Effector memory CD4-positive, alpha-beta T cell (primary cell): ENCODE data around the gene ANKRD28.

Experiments used
- DNase-seq, 3 donors: peaks; one replicate each; pipeline ENCODE4 v3.0.0-alpha.2; 2020
- H3K27ac ChIP-seq: 2 replicates; pipeline ENCODE4 v1.7.0; 2013; ENCODE audit warnings: mild to moderate bottlenecking, low read length, moderate library complexity; ENCODE audit not compliant: insufficient read depth, poor library complexity, severe bottlenecking
- H3K27me3 ChIP-seq: replicated peaks from 2 replicates; pipeline ENCODE4 v1.7.0; 2013; ENCODE audit warnings: mild to moderate bottlenecking, low read length; ENCODE audit not compliant: insufficient read depth, control insufficient read depth, poor library complexity, severe bottlenecking
- H3K36me3 ChIP-seq: 2 replicates; pipeline ENCODE4 v1.7.0; 2013; ENCODE audit warnings: mild to moderate bottlenecking, low read length, moderate library complexity; ENCODE audit not compliant: control insufficient read depth, insufficient read depth
- H3K4me1 ChIP-seq: 2 replicates; pipeline ENCODE4 v1.7.0; 2013; ENCODE audit warnings: low read length, mild to moderate bottlenecking; ENCODE audit not compliant: control insufficient read depth, insufficient read depth, poor library complexity, severe bottlenecking
- H3K4me3 ChIP-seq: 2 replicates; pipeline ENCODE4 v1.7.0; 2013; ENCODE audit warnings: low read length, low read depth, mild to moderate bottlenecking; ENCODE audit not compliant: insufficient read depth, poor library complexity, severe bottlenecking
- H3K9me3 ChIP-seq: 2 replicates; pipeline ENCODE4 v1.7.0; 2013; ENCODE audit warnings: mild to moderate bottlenecking, low read length, moderate library complexity; ENCODE audit not compliant: control insufficient read depth

The ANKRD28 gene

GRCh38 chr3:15660055-15660935, 137.5 kb downstream of the ANKRD28 start:
- no peak overlapping the region for H3K4me3 ChIP-seq
- no peaks in the 10 kb centered on the region for H3K27me3 ChIP-seq
- no peak overlapping the region for H3K27ac ChIP-seq
- peaks cover 19% of the 10 kb centered on the region for H3K9me3 ChIP-seq
- no peaks in the 10 kb centered on the region for H3K36me3 ChIP-seq
- no peak for DNase-seq
- H3K4me1 ChIP-seq = peaks cover 11% of the 10 kb centered on the region

- Histone ChIP-seq H3K27me3 (no peaks in the 10 kb centered on the region), H3K4me1 (peaks cover 11% of the 10 kb centered on the region), H3K36me3 (no peaks in the 10 kb centered on the region), H3K9me3 (peaks cover 19% of the 10 kb centered on the region), H3K27ac (no peak overlapping the region), H3K4me3 (no peak overlapping the region)
- DNase-seq = no peak
These were observed 138.4 kb downstream of the ANKRD28 start for GRCh38 chr3:15659254-15659975.

GRCh38 chr3:15657016-15657415, 140.8 kb downstream of the ANKRD28 start:
- Histone ChIP-seq H3K36me3 (no peaks in the 10 kb centered on the region), H3K27ac (no peak overlapping the region), H3K27me3 (no peaks in the 10 kb centered on the region), H3K9me3 (peaks cover 19% of the 10 kb centered on the region), H3K4me1 (peaks cover 11% of the 10 kb centered on the region), H3K4me3 (no peak overlapping the region)
- no peak for DNase-seq

- DNase-seq = no peak
These were observed 141.4 kb downstream of the ANKRD28 start for GRCh38 chr3:15656342-15656741.

GRCh38 chr3:15654891-15655290, 142.9 kb downstream of the ANKRD28 start:
- no peak for DNase-seq
- Histone ChIP-seq H3K27me3 (no peaks in the 10 kb centered on the region), H3K27ac (no peak overlapping the region), H3K4me3 (no peak overlapping the region), H3K9me3 (peaks cover 19% of the 10 kb centered on the region), H3K4me1 (peaks cover 9% of the 10 kb centered on the region), H3K36me3 (no peaks in the 10 kb centered on the region)

More at GRCh38 chr3:15656342-15656741, 141.4 kb downstream of the ANKRD28 start:
- no peak overlapping the region for H3K27ac ChIP-seq
- no peaks in the 10 kb centered on the region for H3K36me3 ChIP-seq
- peaks cover 11% of the 10 kb centered on the region for H3K4me1 ChIP-seq
- H3K4me3 ChIP-seq = no peak overlapping the region
- H3K27me3 ChIP-seq = no peaks in the 10 kb centered on the region
- peaks cover 19% of the 10 kb centered on the region for H3K9me3 ChIP-seq

GRCh38 chr3:15654127-15654526, 143.7 kb downstream of the ANKRD28 start:
- no peak for DNase-seq
- Histone ChIP-seq H3K4me3 (no peak overlapping the region), H3K27ac (no peak overlapping the region)

GRCh38 chr3:15653321-15653720, 144.5 kb downstream of the ANKRD28 start:
- H3K9me3 ChIP-seq = peaks cover 19% of the 10 kb centered on the region
- DNase-seq = no peak
- H3K36me3 ChIP-seq = no peaks in the 10 kb centered on the region
- H3K4me3 ChIP-seq = no peak overlapping the region
- peaks cover 11% of the 10 kb centered on the region for H3K4me1 ChIP-seq
- no peaks in the 10 kb centered on the region for H3K27me3 ChIP-seq
- no peak overlapping the region for H3K27ac ChIP-seq

More at GRCh38 chr3:15654127-15654526, 143.7 kb downstream of the ANKRD28 start:
- no peaks in the 10 kb centered on the region for H3K27me3 ChIP-seq
- H3K4me1 ChIP-seq = peaks cover 4% of the 10 kb centered on the region
- peaks cover 19% of the 10 kb centered on the region for H3K9me3 ChIP-seq
- H3K36me3 ChIP-seq = no peaks in the 10 kb centered on the region

GRCh38 chr3:15651396-15651795, 146.4 kb downstream of the ANKRD28 start:
- Histone ChIP-seq H3K27ac (no peak overlapping the region), H3K27me3 (no peaks in the 10 kb centered on the region), H3K36me3 (no peaks in the 10 kb centered on the region), H3K9me3 (peaks cover 4% of the 10 kb centered on the region), H3K4me3 (no peak overlapping the region), H3K4me1 (peaks cover 26% of the 10 kb centered on the region)
- no peak for DNase-seq

GRCh38 chr3:15649858-15650257, 147.9 kb downstream of the ANKRD28 start:
- H3K27me3 ChIP-seq = no peaks in the 10 kb centered on the region
- H3K4me1 ChIP-seq = peaks cover 30% of the 10 kb centered on the region

GRCh38 chr3:15649341-15649740, 148.4 kb downstream of the ANKRD28 start:
- no peak overlapping the region for H3K27ac ChIP-seq
- no peaks in the 10 kb centered on the region for H3K9me3 ChIP-seq
- no peak for DNase-seq
- H3K27me3 ChIP-seq = no peaks in the 10 kb centered on the region
- no peak overlapping the region for H3K4me3 ChIP-seq
- H3K4me1 ChIP-seq = peaks cover 30% of the 10 kb centered on the region
- H3K36me3 ChIP-seq = no peaks in the 10 kb centered on the region

More at GRCh38 chr3:15649858-15650257, 147.9 kb downstream of the ANKRD28 start:
- Histone ChIP-seq H3K4me3 (no peak overlapping the region), H3K27ac (no peak overlapping the region), H3K9me3 (no peaks in the 10 kb centered on the region), H3K36me3 (no peaks in the 10 kb centered on the region)
- no peak for DNase-seq
